ENCODE measurements around the gene NAXD. TPM values are rescaled to one million over a fixed set of nuclear protein-coding genes. Genes with fewer than 3 reads are reported as not detected.

NAXD gene
- total and polyA plus RNA-seq, 10 of the 15 experiments (the other 5 are each of a cell fraction or from before 2014, with no cell fraction given): 1.5 to 36.2 (median 23.8) TPM

DNA sequence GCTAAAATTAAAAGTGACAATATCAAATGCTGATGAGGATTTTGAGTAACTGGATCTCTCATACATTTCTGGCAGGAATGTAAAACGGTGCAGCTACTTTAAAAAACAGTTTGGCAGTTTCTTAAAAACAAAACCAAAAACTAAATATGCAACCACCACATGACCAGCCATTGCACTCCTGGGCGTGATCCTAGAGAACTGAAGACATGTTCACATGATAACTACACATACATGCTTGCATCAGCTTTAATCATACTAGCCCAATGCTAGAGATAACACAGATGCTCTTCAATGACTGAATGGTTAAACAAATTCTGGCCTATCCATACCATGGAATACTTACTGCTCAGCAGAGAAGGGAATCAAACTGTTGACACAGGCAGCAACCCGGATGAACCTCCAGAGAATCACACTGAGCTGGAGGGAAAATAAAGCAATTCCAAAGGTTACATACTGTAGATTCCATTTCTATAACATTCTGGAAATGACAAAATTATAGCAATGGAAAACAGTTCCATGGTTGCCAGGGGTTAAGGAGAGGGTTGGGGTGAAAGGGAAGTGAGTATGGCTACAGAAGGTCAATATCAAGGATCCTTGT is 25.5 kb upstream of the NAXD start:
- Histone ChIP-seq H3K4me1 (ENCODE audit: control insufficient read depth, insufficient read depth, low read length) (no peaks in the 10 kb centered on the region), H3K9me3 (replicated peaks; ENCODE audit: control insufficient read depth, insufficient read depth, low read length) (no peaks in the 10 kb centered on the region), H3K79me2 (ENCODE audit: control insufficient read depth, insufficient read depth, low read length) (no peaks in the 10 kb centered on the region), H2AFZ (ENCODE audit: control insufficient read depth, low read depth, low read length) (no peak overlapping the region), H3K9ac (ENCODE audit: control insufficient read depth, insufficient read depth, low read length) (no peak overlapping the region), H3K27me3 (replicated peaks in 1 of 2; ENCODE audit: control insufficient read depth in 2 of 2, insufficient read depth in 2 of 2, low read length in 1 of 2) (no peaks in the 10 kb centered on the region), H3K27ac (ENCODE audit: control insufficient read depth, insufficient read depth) (no peak overlapping the region), H3K4me2 (ENCODE audit: control insufficient read depth, insufficient read depth) (no peak overlapping the region), H3K4me3 (no peak overlapping the region), H4K20me1 (ENCODE audit: control insufficient read depth, insufficient read depth) (no peaks in the 10 kb centered on the region), H3K36me3 (ENCODE audit: control insufficient read depth in 2 of 2, insufficient read depth in 2 of 2, low read length in 1 of 2) (no peaks in the 10 kb centered on the region)
- ChIA-PET POLR2A (interaction anchor here (0.7 to 1.2 kb wide), 2 partner anchors 77 to 122 kb away, joined by 3 read pairs; no protein-coding TSS in a partner anchor), CTCF (interaction anchor here (1.3 to 2.6 kb wide), 6 partner anchors 93 to 459 kb away, joined by 3 to 13 read pairs (median 4); no protein-coding TSS in a partner anchor), RAD21 (ENCODE audit: unreplicated experiment) (interaction anchor here (0.8 to 2.1 kb wide), 2 partner anchors 134 to 319 kb away, joined by 4 to 7 read pairs; no protein-coding TSS in a partner anchor), SMC1A (ENCODE audit: uncharacterized antibody, unreplicated experiment) (interaction anchor here (0.6 to 2.9 kb wide), 6 partner anchors 20 to 678 kb away, joined by 3 to 13 read pairs (median 3); partner anchors contain the start of gene RAB20)
- WGBS (ENCODE audit: insufficient coverage, insufficient replicate concordance, low lambda C conversion rate, missing lambda C conversion rate): 42% methylated on average over 3 of the region's 3 CpGs
- DNase-seq (ENCODE audit: low read depth, low spot score) (no peak), FAIRE-seq (no peak), ATAC-seq (peak; percentile 26; the same call in 1 of the 3 replicates)
- in situ Hi-C loops (cut with MboI): loop anchor here (10.0 kb wide), 1 partner anchor 455 kb away; no protein-coding TSS in a partner anchor
- no peak for TF ChIP-seq RAD21 (IDR thresholded peaks at IDR 0.05; ENCODE audit: insufficient read depth, low read depth, low read length)
- peak; percentile 30; the same call in 1 of the 2 replicates for TF ChIP-seq RAD51 (IDR thresholded peaks at IDR 0.05)
- BruUV-seq (replicated peaks): no TSS peak
- intact Hi-C loops (cut with micrococcal nuclease; ENCODE audit: unreplicated experiment): loop anchor here (5.0 kb wide), 3 partner anchors 122 to 457 kb away; partner anchors contain the start of gene ING1

DNA sequence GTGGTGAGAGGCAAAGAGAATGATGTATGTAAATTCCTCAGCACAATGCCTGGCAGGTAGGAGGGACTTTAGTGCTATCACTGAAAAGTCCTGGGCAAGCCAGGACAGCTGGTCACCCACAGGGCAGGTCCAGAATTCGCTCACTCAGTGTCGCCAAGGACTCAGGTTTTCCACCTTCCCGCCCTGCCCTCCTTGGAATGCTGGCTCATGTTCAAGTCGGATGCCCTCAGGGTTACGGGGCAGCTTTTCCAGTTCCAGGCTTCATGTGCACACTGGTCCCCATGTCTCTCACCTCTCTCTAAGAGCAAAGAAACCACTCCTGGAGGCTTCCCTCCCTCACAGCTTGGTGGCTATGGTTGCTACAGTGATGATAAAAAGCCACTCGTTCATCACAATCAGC is 24.8 kb upstream of the NAXD start:
- no peak overlapping the region for H2AFZ ChIP-seq (ENCODE audit: control insufficient read depth, low read depth, low read length)
- RAD21 ChIA-PET (ENCODE audit: unreplicated experiment): interaction anchor here (2.1 kb wide), 1 partner anchor 135 kb away, joined by 7 read pairs; no protein-coding TSS in a partner anchor

More for the DNA sequence above, 24.8 kb upstream of the NAXD start:
- ChIA-PET POLR2A (interaction anchor here (0.6 to 1.2 kb wide), 2 partner anchors 23 to 121 kb away, joined by 3 to 4 read pairs; no protein-coding TSS in a partner anchor), SMC1A (ENCODE audit: uncharacterized antibody, unreplicated experiment) (interaction anchor here (0.6 to 2.9 kb wide), 4 partner anchors 20 to 679 kb away, joined by 3 to 13 read pairs (median 6); partner anchors contain the start of gene RAB20), CTCF (interaction anchor here (0.7 to 2.6 kb wide), 6 partner anchors 93 to 459 kb away, joined by 3 to 12 read pairs (median 4); no protein-coding TSS in a partner anchor)
- Histone ChIP-seq H3K4me2 (ENCODE audit: control insufficient read depth, insufficient read depth) (no peak overlapping the region), H3K9me3 (replicated peaks; ENCODE audit: control insufficient read depth, insufficient read depth, low read length) (no peaks in the 10 kb centered on the region), H3K36me3 (ENCODE audit: control insufficient read depth in 2 of 2, insufficient read depth in 2 of 2, low read length in 1 of 2) (no peaks in the 10 kb centered on the region), H4K20me1 (ENCODE audit: control insufficient read depth, insufficient read depth) (no peaks in the 10 kb centered on the region), H3K27ac (ENCODE audit: control insufficient read depth, insufficient read depth) (no peak overlapping the region), H3K4me3 (no peak overlapping the region), H3K4me1 (ENCODE audit: control insufficient read depth, insufficient read depth, low read length) (no peaks in the 10 kb centered on the region), H3K27me3 (replicated peaks in 1 of 2; ENCODE audit: control insufficient read depth in 2 of 2, insufficient read depth in 2 of 2, low read length in 1 of 2) (no peaks in the 10 kb centered on the region), H3K79me2 (ENCODE audit: control insufficient read depth, insufficient read depth, low read length) (no peaks in the 10 kb centered on the region), H3K9ac (ENCODE audit: control insufficient read depth, insufficient read depth, low read length) (no peak overlapping the region)
- in situ Hi-C loops (cut with MboI): loop anchor here (10.0 kb wide), 1 partner anchor 454 kb away; no protein-coding TSS in a partner anchor
- DNase-seq (ENCODE audit: low read depth, low spot score) (no peak), FAIRE-seq (no peak), ATAC-seq (no peak)
- BruUV-seq (replicated peaks): no TSS peak
- intact Hi-C loops (cut with micrococcal nuclease; ENCODE audit: unreplicated experiment): loop anchor here (5.0 kb wide), 3 partner anchors 122 to 457 kb away; partner anchors contain the start of gene ING1
- TF ChIP-seq CBFB (IDR thresholded peaks at IDR 0.05; ENCODE audit: low read depth) (no peak), CHD1 (IDR thresholded peaks at IDR 0.05; ENCODE audit: low read depth, low read length) (no peak)
- TF ChIP-seq, protein P1, sequence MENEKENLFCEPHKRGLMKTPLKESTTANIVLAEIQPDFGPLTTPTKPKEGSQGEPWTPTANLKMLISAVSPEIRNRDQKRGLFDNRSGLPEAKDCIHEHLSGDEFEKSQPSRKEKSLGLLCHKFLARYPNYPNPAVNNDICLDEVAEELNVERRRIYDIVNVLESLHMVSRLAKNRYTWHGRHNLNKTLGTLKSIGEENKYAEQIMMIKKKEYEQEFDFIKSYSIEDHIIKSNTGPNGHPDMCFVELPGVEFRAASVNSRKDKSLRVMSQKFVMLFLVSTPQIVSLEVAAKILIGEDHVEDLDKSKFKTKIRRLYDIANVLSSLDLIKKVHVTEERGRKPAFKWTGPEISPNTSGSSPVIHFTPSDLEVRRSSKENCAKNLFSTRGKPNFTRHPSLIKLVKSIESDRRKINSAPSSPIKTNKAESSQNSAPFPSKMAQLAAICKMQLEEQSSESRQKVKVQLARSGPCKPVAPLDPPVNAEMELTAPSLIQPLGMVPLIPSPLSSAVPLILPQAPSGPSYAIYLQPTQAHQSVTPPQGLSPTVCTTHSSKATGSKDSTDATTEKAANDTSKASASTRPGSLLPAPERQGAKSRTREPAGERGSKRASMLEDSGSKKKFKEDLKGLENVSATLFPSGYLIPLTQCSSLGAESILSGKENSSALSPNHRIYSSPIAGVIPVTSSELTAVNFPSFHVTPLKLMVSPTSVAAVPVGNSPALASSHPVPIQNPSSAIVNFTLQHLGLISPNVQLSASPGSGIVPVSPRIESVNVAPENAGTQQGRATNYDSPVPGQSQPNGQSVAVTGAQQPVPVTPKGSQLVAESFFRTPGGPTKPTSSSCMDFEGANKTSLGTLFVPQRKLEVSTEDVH (IDR thresholded peaks at IDR 0.05; ENCODE audit: low read depth, partially characterized antibody): no peak
- TF ChIP-seq, protein P2, sequence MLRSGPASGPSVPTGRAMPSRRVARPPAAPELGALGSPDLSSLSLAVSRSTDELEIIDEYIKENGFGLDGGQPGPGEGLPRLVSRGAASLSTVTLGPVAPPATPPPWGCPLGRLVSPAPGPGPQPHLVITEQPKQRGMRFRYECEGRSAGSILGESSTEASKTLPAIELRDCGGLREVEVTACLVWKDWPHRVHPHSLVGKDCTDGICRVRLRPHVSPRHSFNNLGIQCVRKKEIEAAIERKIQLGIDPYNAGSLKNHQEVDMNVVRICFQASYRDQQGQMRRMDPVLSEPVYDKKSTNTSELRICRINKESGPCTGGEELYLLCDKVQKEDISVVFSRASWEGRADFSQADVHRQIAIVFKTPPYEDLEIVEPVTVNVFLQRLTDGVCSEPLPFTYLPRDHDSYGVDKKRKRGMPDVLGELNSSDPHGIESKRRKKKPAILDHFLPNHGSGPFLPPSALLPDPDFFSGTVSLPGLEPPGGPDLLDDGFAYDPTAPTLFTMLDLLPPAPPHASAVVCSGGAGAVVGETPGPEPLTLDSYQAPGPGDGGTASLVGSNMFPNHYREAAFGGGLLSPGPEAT (IDR thresholded peaks at IDR 0.05; ENCODE audit: low read depth): no peak
- 51% methylated on average over 6 of the region's 6 CpGs for WGBS (ENCODE audit: insufficient coverage, insufficient replicate concordance, low lambda C conversion rate, missing lambda C conversion rate)
